ENCODE measurements around the gene CDK19. TPM values are rescaled to one million over a fixed set of nuclear protein-coding genes. Genes with fewer than 3 reads are reported as not detected.

Gene CDK19
- polyA plus RNA-seq, 1 experiment, result 21.4 TPM

- ChIA-PET POLR2A (interaction anchor here (0.6 kb wide), 1 partner anchor 21 kb away, joined by 3 read pairs; no protein-coding TSS in a partner anchor), CTCF (interaction anchor here (1.0 to 1.1 kb wide), 2 partner anchors 19 to 39 kb away, joined by 3 read pairs; no protein-coding TSS in a partner anchor)
- no peak for TF ChIP-seq CTCF (IDR thresholded peaks at IDR 0.05; ENCODE audit: low read depth, low read length)
- Histone ChIP-seq H3K27ac (ENCODE audit: low read depth, low read length) (no peak overlapping the region), H3K9me3 (ENCODE audit: control insufficient read depth, insufficient read depth, low read length) (peaks cover 16% of the 10 kb centered on the region), H3K27me3 (ENCODE audit: control insufficient read depth, insufficient read depth, low read length) (no peaks in the 10 kb centered on the region), H3K4me3 (ENCODE audit: low read depth, low read length) (no peak overlapping the region)
- DNase-seq (ENCODE audit: low read depth, low spot score), result no peak
These were observed 172.1 kb downstream of the CDK19 start for GRCh38 chr6:110643175-110643574.

- H3K4me3 ChIP-seq (ENCODE audit: low read depth, low read length), result no peak overlapping the region
- peaks cover 16% of the 10 kb centered on the region for H3K9me3 ChIP-seq (ENCODE audit: control insufficient read depth, insufficient read depth, low read length)
- no peak overlapping the region for H3K27ac ChIP-seq (ENCODE audit: low read depth, low read length)
- H3K27me3 ChIP-seq (ENCODE audit: control insufficient read depth, insufficient read depth, low read length), result no peaks in the 10 kb centered on the region
- ChIA-PET CTCF (interaction anchor here (0.8 to 1.1 kb wide), 3 partner anchors 20 to 115 kb away, joined by 3 read pairs; no protein-coding TSS in a partner anchor), POLR2A (no interaction called here)
- no peak for TF ChIP-seq CTCF (IDR thresholded peaks at IDR 0.05; ENCODE audit: low read depth, low read length)
- DNase-seq (ENCODE audit: low read depth, low spot score), result no peak
These were observed 172.6 kb downstream of the CDK19 start for GRCh38 chr6:110642711-110643110.

- H3K27ac ChIP-seq (ENCODE audit: low read depth, low read length), result no peak overlapping the region
- no peaks in the 10 kb centered on the region for H3K9me3 ChIP-seq (ENCODE audit: control insufficient read depth, insufficient read depth, low read length)
- CTCF ChIA-PET, result no interaction called here
- POLR2A ChIA-PET, result no interaction called here
- no peaks in the 10 kb centered on the region for H3K27me3 ChIP-seq (ENCODE audit: control insufficient read depth, insufficient read depth, low read length)
- H3K4me3 ChIP-seq (ENCODE audit: low read depth, low read length), result no peak overlapping the region
- DNase-seq (ENCODE audit: low read depth, low spot score), result no peak
- TF ChIP-seq CTCF (IDR thresholded peaks at IDR 0.05; ENCODE audit: low read depth, low read length), result no peak
These were observed 178.5 kb downstream of the CDK19 start for GRCh38 chr6:110636781-110637180.

GRCh38 chr6:110635096-110635495 is 180.2 kb downstream of the CDK19 start:
- no peak overlapping the region for H3K4me3 ChIP-seq (ENCODE audit: low read depth, low read length)
- no peak for DNase-seq (ENCODE audit: low read depth, low spot score)
- no peaks in the 10 kb centered on the region for H3K27me3 ChIP-seq (ENCODE audit: control insufficient read depth, insufficient read depth, low read length)
- CTCF ChIA-PET, result no interaction called here
- H3K27ac ChIP-seq (ENCODE audit: low read depth, low read length), result no peak overlapping the region
- no peaks in the 10 kb centered on the region for H3K9me3 ChIP-seq (ENCODE audit: control insufficient read depth, insufficient read depth, low read length)
- POLR2A ChIA-PET, result no interaction called here
- TF ChIP-seq CTCF (IDR thresholded peaks at IDR 0.05; ENCODE audit: low read depth, low read length), result no peak

GRCh38 chr6:110633731-110634213 is 181.5 kb downstream of the CDK19 start:
- Histone ChIP-seq H3K9me3 (ENCODE audit: control insufficient read depth, insufficient read depth, low read length) (no peaks in the 10 kb centered on the region), H3K27me3 (ENCODE audit: control insufficient read depth, insufficient read depth, low read length) (no peaks in the 10 kb centered on the region), H3K27ac (ENCODE audit: low read depth, low read length) (no peak overlapping the region), H3K4me3 (ENCODE audit: low read depth, low read length) (no peak overlapping the region)
- no peak for TF ChIP-seq CTCF (IDR thresholded peaks at IDR 0.05; ENCODE audit: low read depth, low read length)
- ChIA-PET POLR2A (no interaction called here), CTCF (no interaction called here)
- no peak for DNase-seq (ENCODE audit: low read depth, low spot score)
